Stimulated activated CD8-positive, alpha-beta memory T cell treated with anti-CD3 and anti-CD28 coated beads, Interleukin-4, amount 100 ng/mL, for 24 hours (primary cell): ENCODE results near the gene C4BPA.

ENCODE experiments used
- DNase-seq: peaks from one replicate; pipeline ENCODE4 v3.0.0-alpha.2; 2020; ENCODE audit warnings: low read depth

Gene C4BPA

GRCh38 chr1:207103892-207104373 lies at the start of gene C4BPA:
Gene C4BPA, plus strand, starts transcription at chr1:207104233. Its CDS starts 8,793 bp downstream, at chr1:207113026.
- no peak for DNase-seq

- no peak for DNase-seq
These were observed 49.5 kb upstream of the C4BPA start for GRCh38 chr1:207054491-207054890.

GRCh38 chr1:207055386-207056001 lies 48.5 kb upstream of the C4BPA start:
- no peak for DNase-seq

GRCh38 chr1:207056673-207057072 lies 47.4 kb upstream of the C4BPA start:
- DNase-seq, result no peak

GRCh38 chr1:207058252-207058651 lies 45.8 kb upstream of the C4BPA start:
- DNase-seq, result no peak

- no peak for DNase-seq
These were observed 44.9 kb upstream of the C4BPA start for GRCh38 chr1:207058878-207059867.

GRCh38 chr1:207059881-207060280 lies 44.2 kb upstream of the C4BPA start:
- DNase-seq, result no peak

GRCh38 chr1:207060596-207060995 lies 43.4 kb upstream of the C4BPA start:
- DNase-seq, result no peak

GRCh38 chr1:207062058-207062457 lies 42.0 kb upstream of the C4BPA start:
- DNase-seq, result no peak

GRCh38 chr1:207063014-207063413 lies 41.0 kb upstream of the C4BPA start:
- no peak for DNase-seq

- no peak for DNase-seq
These were observed 39.5 kb upstream of the C4BPA start for GRCh38 chr1:207064561-207064960.

GRCh38 chr1:207067185-207067584 lies 36.8 kb upstream of the C4BPA start:
- no peak for DNase-seq

GRCh38 chr1:207067665-207068064 lies 36.4 kb upstream of the C4BPA start:
- no peak for DNase-seq

- no peak for DNase-seq
These were observed 35.0 kb upstream of the C4BPA start for GRCh38 chr1:207069061-207069460.

GRCh38 chr1:207069858-207070506 lies 34.1 kb upstream of the C4BPA start:
- no peak for DNase-seq

GRCh38 chr1:207070811-207071210 lies 33.2 kb upstream of the C4BPA start:
- no peak for DNase-seq

- no peak for DNase-seq
These were observed 32.6 kb upstream of the C4BPA start for GRCh38 chr1:207071426-207071825.

- DNase-seq, result no peak
These were observed 31.8 kb upstream of the C4BPA start for GRCh38 chr1:207072233-207072632.

GRCh38 chr1:207073906-207074820 lies 29.9 kb upstream of the C4BPA start:
- no peak for DNase-seq

- DNase-seq, result no peak
These were observed 27.7 kb upstream of the C4BPA start for GRCh38 chr1:207076181-207076955.

- no peak for DNase-seq
These were observed 27.0 kb upstream of the C4BPA start for GRCh38 chr1:207077012-207077411.
